Heart left ventricle (tissue), 13 donors: ENCODE measurements around the gene ROPN1.

Experiments
- POLR2A ChIP-seq, 2 donors: fragments of 450-650 bp; IDR thresholded peaks; one replicate each; pipeline ENCODE4 v1.6.1; 2017; ENCODE audit warnings: antibody characterized with exemption in 2 of 2, mild to moderate bottlenecking in 2 of 2, moderate library complexity in 2 of 2
- TF ChIP-seq, protein P1 (sequence below), 12 donors: fragments of 200-600 bp; sonication (generic) in 4 of 12; IDR thresholded peaks; one replicate each; pipeline versions ENCODE4 v1.5.0 to v1.8.0; 2018 to 2022; ENCODE audit warnings: antibody characterized with exemption in 12 of 12, mild to moderate bottlenecking in 5 of 12
- donor health status: ischemic (EF 13 %, LVEDD 7.1; RV severe dilation, severe dysfunction).
- donor health status: DM: no; HTN: yes; CAD: no.
- donor health status: DM: no; HTN: no; CAD: no.
- donor health status: ischemic (EF 25% LVEDD 6.9; RV normal size, moderate dysfunction).
- donor health status: ischemic (EF 25% LVEDD 5.7; RV mildly dilated, moderate dysfunction).
- donor health status: ischemic (EF 35%, LVEDD 5.7; RV mildly dilated, moderate dysfunction).
- donor health status: nonischemic (EF 11% LVEDD 7.7; RV severe dilation, severe dysfunction).
- donor health status: DM: yes; HTN: yes; CAD: no.
- donor health status: PGD.
- donor health status: ischemic (EF 29% LVEDD 5.4; RV normal size, mild dysfunction).
- donor health status: nonischemic (EF 23%, LVEDD 6.1; RV moderate dilation, normal function).

DNA sequence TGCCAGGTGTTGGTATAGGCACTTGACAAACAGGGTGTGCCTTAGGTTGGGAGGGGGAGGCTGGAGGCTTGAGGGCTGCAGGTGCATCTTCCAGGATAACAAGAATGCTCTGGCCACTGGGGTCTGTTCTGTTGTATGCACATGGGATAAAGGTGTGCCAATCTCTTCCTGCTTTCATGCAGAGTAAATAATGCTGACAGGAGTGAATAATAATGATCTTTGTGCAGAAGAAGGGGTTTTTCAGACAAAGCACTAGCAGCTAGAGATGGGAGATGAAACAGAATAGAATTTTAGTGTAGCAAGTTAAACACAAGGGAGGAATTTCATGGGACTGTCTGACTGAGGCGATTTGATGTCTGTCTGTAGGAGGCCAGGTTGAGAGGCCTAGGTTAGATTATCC, 1.9 kb upstream of the ROPN1 start:
- TF ChIP-seq POLR2A (IDR thresholded peaks at IDR 0.05): no peak
- TF ChIP-seq, protein P1, sequence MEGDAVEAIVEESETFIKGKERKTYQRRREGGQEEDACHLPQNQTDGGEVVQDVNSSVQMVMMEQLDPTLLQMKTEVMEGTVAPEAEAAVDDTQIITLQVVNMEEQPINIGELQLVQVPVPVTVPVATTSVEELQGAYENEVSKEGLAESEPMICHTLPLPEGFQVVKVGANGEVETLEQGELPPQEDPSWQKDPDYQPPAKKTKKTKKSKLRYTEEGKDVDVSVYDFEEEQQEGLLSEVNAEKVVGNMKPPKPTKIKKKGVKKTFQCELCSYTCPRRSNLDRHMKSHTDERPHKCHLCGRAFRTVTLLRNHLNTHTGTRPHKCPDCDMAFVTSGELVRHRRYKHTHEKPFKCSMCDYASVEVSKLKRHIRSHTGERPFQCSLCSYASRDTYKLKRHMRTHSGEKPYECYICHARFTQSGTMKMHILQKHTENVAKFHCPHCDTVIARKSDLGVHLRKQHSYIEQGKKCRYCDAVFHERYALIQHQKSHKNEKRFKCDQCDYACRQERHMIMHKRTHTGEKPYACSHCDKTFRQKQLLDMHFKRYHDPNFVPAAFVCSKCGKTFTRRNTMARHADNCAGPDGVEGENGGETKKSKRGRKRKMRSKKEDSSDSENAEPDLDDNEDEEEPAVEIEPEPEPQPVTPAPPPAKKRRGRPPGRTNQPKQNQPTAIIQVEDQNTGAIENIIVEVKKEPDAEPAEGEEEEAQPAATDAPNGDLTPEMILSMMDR (IDR thresholded peaks at IDR 0.05): no peak
